Measurements from ENCODE around the gene IGFBP7. TPM values are rescaled to one million over a fixed set of nuclear protein-coding genes. Genes with fewer than 3 reads are reported as not detected.
A peak's percentile ranks its signal among the peaks of the same experiment; 100 is the strongest.

IGFBP7 gene
- total RNA-seq, 4 donors from 2014 or later, result 1,415 to 3,184 (median 2,179) TPM

- peak overlapping the region in 3 of 4 donors; percentile 2 to 60 (median 57) for H3K27ac ChIP-seq
These were observed 114.7 kb downstream of the IGFBP7 start for GRCh38 chr4:56995525-56995924.

GRCh38 chr4:56990109-56990905 lies 119.9 kb downstream of the IGFBP7 start:
- Histone ChIP-seq H3K36me3 (peaks cover 0 to 85% (median 5%) of the 10 kb centered on the region in 3 donors), H3K27ac (no peak overlapping the region), H3K27me3 (no peaks in the 10 kb centered on the region), H3K9me3 (no peaks in the 10 kb centered on the region), H3K4me1 (peaks cover 0 to 16% (median 2%) of the 10 kb centered on the region in 4 donors), H3K4me3 (no peak overlapping the region)
- no peak for DNase-seq (ENCODE audit: low spot score in 2 of 2)
- TF ChIP-seq CTCF (IDR thresholded peaks at IDR 0.05) (no peak), POLR2A (IDR thresholded peaks at IDR 0.05) (no peak), EP300 (IDR thresholded peaks at IDR 0.05) (no peak)
- 87 to 93% methylated on average over 6 of the region's 6 CpGs for WGBS, 2 donors

More at GRCh38 chr4:56995525-56995924, 114.7 kb downstream of the IGFBP7 start:
- TF ChIP-seq EP300 (IDR thresholded peaks at IDR 0.05) (peak in 1 of 2 donors; percentile 69), POLR2A (IDR thresholded peaks at IDR 0.05) (no peak)
- Histone ChIP-seq H3K9me3 (no peaks in the 10 kb centered on the region), H3K36me3 (peaks cover 0 to 75% (median 5%) of the 10 kb centered on the region in 3 donors), H3K27me3 (no peaks in the 10 kb centered on the region), H3K4me1 (peaks cover 0 to 12% (median 6%) of the 10 kb centered on the region in 4 donors), H3K4me3 (no peak overlapping the region)
- peak; percentile 26 to 60 for DNase-seq (ENCODE audit: low spot score in 2 of 2)
- 16 to 27% methylated on average over 7 of the region's 7 CpGs for WGBS, 2 donors

- 91 to 94% methylated on average over 3 of the region's 3 CpGs for WGBS, 2 donors
- Histone ChIP-seq H3K4me3 (no peak overlapping the region), H3K27me3 (no peaks in the 10 kb centered on the region), H3K4me1 (peaks cover 0 to 42% (median 2%) of the 10 kb centered on the region in 4 donors), H3K36me3 (peaks cover 0 to 80% (median 5%) of the 10 kb centered on the region in 3 donors), H3K9me3 (no peaks in the 10 kb centered on the region), H3K27ac (no peak overlapping the region)
- no peak for TF ChIP-seq EP300 (IDR thresholded peaks at IDR 0.05)
- no peak for TF ChIP-seq CTCF (IDR thresholded peaks at IDR 0.05)
- DNase-seq (ENCODE audit: low spot score in 2 of 2), result no peak
These were observed 123.2 kb downstream of the IGFBP7 start for GRCh38 chr4:56986952-56987351.

GRCh38 chr4:56986192-56986591 lies 124.0 kb downstream of the IGFBP7 start:
- no peak for TF ChIP-seq POLR2A (IDR thresholded peaks at IDR 0.05)
- no peak for TF ChIP-seq EP300 (IDR thresholded peaks at IDR 0.05)
- no peak for TF ChIP-seq CTCF (IDR thresholded peaks at IDR 0.05)
- WGBS, 2 donors, result 88 to 90% methylated on average over 1 of the region's 1 CpG
- no peaks in the 10 kb centered on the region for H3K27me3 ChIP-seq
- DNase-seq (ENCODE audit: low spot score in 2 of 2), result no peak
- H3K4me3 ChIP-seq, result no peak overlapping the region
- H3K4me1 ChIP-seq, result peaks cover 0 to 49% (median 7%) of the 10 kb centered on the region in 4 donors
- H3K27ac ChIP-seq, result no peak overlapping the region
- no peaks in the 10 kb centered on the region for H3K9me3 ChIP-seq
- H3K36me3 ChIP-seq, result peaks cover 0 to 73% (median 5%) of the 10 kb centered on the region in 3 donors

- H3K4me3 ChIP-seq, result no peak overlapping the region
- no peaks in the 10 kb centered on the region for H3K27me3 ChIP-seq
- H3K9me3 ChIP-seq, result no peaks in the 10 kb centered on the region
- no peak for DNase-seq (ENCODE audit: low spot score in 2 of 2)
- peaks cover 0 to 68% (median 23%) of the 10 kb centered on the region in 4 donors for H3K4me1 ChIP-seq
- 69 to 70% methylated on average over 4 of the region's 4 CpGs for WGBS, 2 donors
- TF ChIP-seq EP300 (IDR thresholded peaks at IDR 0.05) (no peak), POLR2A (IDR thresholded peaks at IDR 0.05) (no peak), CTCF (IDR thresholded peaks at IDR 0.05) (no peak)
- peaks cover 0 to 29% (median 0%) of the 10 kb centered on the region in 3 donors for H3K36me3 ChIP-seq
- H3K27ac ChIP-seq, result no peak overlapping the region
These were observed 128.4 kb downstream of the IGFBP7 start for GRCh38 chr4:56981795-56982201.

Small RNA genes within 50 kb of the gene (small RNA-seq; reads per million reads assigned to genes)
- not detected for gene RNU6-998P

Other genes with a start within 250 kb of the IGFBP7 start
- gene REST, start 202.5 kb downstream of the IGFBP7 start, total RNA-seq, result 10 to 100 TPM; 23.7 to 39.2 (median 33.9) TPM
- 10 to 100 TPM; 21.9 to 24.7 (median 23.2) TPM for gene NOA1, start 132.8 kb downstream of the IGFBP7 start, total RNA-seq
- gene POLR2B, start 131.5 kb downstream of the IGFBP7 start, total RNA-seq, result 10 to 100 TPM; 42.8 to 84.9 (median 70.9) TPM